ENCODE data around the gene POLR3B.
"Not testable (repeated sequence)": the region's sequence is repeated elsewhere in the genome, so short reads cannot be mapped to it uniquely, and the experiment has no call there.

Gene POLR3B

DNA sequence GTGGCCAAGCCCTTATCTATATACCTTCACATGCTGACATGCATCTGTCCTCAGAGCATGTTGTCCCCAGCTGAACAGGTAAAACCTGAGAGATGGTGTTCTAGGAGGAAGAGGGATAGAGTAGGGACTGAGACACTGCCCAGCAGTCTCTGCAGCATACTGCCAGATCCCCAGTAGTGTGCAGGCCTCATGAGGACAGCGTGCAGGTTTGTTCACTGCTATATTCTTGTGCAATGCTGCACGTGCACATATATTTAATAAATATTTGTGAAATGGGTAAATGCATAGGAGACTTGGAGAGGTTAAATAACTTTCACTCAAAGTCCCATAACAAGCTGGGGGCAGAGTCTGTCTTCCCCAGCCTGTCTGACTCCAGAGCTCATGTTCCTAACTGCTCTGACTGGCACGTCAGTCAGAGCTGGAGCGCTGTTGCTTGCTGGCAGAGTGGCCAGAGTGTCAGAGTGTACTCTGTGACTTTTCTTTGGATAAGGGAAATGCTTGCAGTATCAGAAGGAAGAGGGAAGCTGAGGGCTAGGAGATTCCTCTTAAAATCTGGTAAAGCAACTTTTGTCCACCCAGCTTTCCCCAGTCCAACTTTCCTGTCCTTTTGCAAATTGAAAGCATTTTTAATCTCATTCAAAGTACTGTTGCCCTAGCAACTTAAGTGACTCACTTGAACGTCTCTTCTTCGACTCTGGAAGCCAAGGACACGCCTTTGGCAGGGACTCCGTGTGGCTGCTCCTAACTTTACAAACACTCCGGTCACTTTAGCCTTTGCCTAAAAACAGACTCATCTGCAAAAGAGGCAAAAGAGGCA is 14.9 kb upstream of the POLR3B start:
- DNase-seq (ENCODE audit: low spot score) = peak; percentile 32

DNA sequence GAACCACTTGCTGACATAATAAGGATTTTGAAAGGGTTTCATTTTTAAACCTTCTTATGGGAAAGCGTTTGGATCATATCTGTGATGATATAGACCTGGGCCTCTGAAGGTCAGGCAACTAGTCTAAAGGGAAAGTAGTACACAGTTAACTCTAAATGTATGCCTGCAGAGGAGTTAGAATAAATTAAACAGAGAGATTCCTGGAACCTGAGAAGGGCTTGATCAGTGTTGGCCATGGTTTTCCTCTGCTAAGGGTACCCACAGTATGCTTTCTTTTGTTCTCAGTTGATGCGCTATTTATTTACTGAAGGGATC is 14.4 kb upstream of the POLR3B start:
- DNase-seq (ENCODE audit: low spot score) = no peak

DNA sequence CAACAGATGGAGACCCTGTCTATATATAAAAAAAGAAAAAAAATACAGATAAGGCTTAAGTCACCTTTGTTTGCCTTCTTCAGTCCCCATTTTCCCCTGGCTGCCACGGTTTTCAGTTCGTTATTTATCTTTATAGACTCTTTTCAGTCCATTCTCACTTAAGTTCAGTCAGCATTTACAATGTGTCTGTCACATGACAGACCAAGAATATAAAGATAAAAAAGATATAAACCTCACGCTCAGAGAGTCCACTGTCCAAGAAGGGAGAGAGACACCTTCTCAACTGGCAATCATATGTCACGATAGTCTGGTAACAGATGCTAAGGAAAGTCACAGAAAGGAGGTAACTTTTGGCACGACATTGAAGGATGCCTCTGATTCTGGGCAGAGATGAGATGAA is 13.4 kb upstream of the POLR3B start:
- DNase-seq (ENCODE audit: low spot score) = no peak

DNA sequence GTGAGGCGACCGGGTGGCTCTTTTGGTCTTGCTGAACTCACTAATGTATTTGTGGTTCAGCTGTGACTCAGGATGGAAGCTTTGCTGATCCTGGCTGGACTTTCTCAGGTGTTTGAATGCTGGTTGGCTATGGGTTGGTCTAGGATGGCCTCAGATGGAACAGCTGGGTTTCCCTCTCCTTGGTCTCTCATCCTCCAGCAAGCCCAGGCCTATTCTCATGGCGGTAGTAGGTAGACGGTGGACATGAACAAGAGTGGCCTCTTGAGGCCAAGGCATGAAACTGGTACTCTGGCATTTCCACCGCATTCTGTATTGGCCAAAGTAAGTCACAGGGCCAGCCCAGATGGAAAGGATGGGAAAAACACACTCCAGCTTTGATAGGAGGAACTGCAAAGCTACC is 11.8 kb upstream of the POLR3B start:
- peak; percentile 87 for DNase-seq (ENCODE audit: low spot score)

DNA sequence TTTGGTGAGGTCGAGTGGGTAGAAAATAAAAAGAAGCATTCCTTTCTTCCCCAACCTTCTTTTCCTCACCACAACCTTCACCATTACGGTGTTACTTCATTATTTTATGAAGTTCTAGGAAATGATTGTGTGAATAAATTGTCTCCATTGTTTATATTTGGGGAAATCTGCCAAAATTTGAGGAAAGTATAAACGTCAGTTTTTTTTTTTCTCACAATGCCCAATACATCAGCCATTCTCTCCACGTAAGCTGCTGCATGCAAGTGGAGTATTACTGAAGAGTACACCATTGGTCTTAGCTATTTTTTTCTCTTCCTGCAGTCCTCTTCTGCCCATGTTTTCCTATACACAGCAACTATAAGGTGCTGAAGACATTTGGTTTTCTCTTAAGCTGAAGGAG is 9.1 kb upstream of the POLR3B start:
- no peak for DNase-seq (ENCODE audit: low spot score)

DNA sequence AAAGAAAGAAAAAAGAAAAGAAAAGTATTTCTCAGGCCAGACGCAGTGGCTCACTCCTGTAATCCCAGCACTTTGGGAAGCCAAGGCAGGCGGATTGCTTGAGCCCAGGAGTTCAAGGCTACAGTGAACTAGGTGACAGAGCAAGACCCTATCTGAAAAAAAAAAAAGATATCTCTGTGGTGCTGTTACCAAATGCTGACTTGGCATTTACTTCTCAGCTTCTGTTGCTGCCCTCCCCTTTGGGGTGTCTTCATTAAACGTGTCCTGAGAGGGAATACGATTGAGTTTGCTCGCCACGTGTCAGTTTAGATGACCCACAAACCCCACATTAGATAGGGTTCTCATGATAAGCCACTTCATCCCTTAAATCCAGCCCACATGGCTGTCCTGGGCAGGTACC is 4.4 kb upstream of the POLR3B start:
- no peak for DNase-seq (ENCODE audit: low spot score)

DNA sequence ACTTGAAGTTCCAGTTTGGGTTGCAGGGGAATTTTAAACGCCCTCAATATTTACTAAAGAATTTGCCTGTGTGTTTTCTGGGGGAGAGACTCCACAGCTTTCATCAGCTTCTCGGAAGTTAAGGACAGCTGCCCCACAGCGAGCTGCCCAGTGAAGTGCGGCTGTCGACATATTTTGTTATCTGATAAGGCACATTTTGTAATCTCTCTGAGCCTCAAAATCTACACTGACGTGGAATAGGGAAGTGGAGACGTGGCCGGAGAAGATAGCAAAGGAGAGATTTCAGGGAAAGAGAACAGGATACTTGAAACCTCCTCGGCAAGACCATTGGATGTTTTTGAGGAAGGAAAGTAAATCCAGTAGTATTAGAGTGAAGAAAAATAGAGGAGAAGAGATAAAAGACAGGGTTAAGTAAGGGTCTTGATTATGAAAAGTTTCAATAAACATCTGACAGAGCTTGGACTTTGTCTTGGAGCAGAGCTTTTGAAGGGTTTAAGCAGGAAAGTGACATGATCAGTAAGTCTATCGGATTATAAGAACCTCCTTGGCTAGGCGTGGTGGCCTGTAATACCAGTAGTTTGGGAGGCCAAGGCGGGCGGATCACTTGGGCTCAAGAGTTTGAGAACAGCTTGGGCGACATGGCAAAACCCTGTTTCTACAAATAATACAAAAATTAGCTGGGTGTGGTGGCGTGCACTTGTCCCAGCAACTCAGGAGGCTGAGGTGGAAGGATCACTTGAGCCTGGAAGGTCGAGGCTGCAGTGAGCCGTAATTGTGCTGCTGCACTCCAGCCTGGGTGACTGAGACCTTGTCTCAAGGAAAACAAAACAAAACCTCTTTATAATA is 1.1 kb downstream of the POLR3B start:
- no peak for DNase-seq (ENCODE audit: low spot score)

DNA sequence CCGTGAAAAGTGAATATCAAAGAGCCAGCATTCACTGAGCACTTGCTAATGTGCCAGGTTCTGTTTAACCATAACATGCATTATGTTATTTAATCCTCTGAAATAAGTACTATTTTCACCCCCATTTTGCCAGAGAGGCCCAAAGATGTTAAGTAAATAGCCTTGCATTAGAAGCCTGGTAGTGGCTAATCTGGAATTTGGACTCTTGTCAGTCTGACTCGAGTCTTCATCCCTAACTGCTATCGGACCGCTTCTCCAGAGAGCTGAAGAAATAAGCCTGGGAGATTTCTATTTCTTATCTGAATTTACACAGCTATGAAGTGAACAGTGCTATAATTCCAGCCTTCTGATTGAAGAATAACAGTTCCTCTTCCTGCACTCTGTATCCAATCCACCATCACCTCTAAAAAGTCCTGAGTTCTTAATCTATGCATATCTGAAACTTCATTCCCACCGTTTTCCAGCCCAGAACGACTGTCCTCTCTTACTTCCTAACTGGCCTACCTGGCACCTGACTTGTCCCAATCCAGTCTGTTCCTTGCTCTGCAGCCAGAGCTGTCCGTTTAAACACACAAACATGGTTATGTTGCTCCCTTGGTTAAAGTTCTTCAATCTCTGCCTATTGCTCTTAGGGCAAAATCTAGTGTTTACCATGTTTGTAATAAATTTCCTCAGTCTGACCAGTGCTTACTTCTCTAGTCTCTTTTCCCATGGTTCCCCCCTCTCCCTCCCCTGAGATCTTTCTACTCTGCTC is 2.3 kb downstream of the POLR3B start:
- no peak for DNase-seq (ENCODE audit: low spot score)

DNA sequence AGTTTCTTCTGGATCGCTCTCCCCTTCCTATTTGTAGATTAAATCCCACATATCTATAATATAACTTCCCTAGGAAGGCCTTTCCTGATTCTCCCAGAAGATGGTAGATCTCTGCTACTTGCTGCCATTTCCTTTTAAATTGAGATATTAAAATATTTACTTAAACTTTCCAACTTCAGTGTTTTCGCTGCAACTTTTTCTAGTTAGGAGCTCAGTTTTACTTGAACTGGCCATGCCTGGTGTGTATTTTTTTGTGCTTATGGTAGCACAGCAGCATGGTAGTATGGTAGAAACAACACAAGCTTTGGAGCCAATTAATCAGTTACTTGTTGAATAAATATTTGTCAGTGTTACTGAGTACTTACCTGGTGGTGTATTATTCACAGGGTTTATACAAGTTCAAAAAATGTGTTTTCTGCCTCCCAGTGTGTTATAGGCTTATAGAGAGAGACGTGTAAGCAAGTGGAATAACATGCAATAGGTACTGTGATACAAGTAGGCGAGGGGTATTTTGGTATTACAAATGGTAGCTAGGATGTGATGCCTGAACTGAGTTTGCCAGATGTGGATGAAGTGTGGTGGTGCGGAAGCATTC is 2.9 kb downstream of the POLR3B start:
- no peak for DNase-seq (ENCODE audit: low spot score)

DNA sequence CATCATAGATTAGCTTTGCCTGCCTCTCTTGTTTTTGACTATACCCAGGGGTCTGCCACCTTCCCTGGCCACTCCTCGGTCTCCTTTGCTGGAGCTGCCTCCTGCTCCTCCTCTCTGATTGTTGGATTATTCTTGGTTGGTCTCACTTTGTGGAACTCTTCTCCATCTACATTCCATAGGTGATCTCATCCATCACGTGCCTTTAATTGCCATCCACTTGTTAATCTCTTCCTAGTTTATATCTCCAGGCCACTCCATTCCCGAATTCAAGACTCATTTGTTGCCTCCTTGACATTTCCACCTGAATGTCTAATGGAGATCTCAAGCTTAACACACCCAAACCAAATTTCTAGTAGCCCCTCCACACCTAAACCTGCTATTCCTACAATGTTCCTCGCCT is 5.4 kb downstream of the POLR3B start:
- no peak for DNase-seq (ENCODE audit: low spot score)

DNA sequence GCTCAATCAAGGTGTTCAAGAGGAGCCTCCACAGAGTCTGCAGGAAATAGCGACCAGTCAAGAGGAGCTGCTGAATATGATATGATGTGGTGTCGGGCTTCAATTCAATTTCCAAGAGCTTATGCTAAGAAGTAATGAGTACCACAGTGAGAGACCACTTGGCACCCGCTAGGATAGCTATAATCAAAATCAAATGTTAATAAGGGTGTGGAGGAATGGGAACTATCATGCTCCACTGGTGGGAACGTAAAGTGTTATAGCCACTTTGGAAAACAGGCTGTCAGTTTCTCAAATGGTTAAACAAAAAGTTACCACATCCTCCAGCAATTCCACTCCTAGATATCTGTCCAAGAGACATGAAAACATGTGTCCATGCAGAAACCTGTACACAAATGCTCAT is 6.7 kb downstream of the POLR3B start:
- no peak for DNase-seq (ENCODE audit: low spot score)

DNA sequence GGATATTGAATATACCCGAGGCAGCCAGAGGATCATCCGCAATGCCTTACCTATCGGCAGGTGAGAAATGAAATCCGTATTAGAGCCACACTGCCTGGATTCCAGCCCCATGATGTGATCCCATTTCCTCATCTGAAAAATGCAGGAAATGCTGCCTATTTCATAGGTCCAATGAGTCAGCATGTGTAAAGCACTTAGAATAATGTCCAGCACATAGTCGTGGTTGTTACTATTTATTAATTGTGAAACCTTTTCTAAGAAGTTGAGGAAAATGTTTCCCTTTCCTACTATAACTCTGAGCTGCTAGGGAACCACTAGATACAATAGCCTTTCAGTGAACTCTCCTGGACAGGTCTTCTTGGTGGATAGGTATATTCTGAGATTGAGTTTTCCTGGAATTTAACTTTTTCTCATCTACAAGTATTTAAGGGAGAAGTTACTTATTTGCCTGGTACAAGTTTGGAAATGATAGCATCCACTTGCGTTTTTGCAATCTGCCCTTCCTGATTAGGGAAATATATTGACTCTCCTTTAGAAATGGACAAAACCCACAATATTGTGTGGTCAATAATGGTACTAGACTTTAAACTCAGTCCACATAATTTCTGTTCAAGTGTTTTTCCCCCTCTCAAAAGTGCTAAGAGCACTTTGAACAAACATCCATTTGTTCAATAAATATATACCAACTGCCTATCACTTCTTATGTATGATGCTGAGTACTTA is 12.2 kb downstream of the POLR3B start:
- DNase-seq (ENCODE audit: low spot score) = no peak

DNA sequence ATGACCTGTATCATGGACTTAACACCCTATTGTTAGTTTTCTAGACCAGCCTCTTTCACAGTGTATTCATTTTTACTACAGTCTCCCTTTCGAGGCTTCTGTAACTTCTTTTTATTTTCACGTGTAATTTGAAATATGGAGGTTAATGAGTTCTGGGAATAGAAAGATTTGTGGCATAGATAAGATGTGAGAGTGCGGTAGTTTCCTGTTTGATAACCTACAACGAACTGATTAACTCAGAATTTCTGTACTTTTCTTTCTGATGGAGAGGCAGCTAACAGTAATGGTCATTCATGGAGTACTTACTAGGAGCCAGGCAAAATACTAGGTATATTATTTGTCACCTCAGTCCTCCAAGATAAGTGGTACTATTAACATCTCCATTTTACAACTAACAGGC is 21.2 kb downstream of the POLR3B start:
- no peak for DNase-seq (ENCODE audit: low spot score)

DNA sequence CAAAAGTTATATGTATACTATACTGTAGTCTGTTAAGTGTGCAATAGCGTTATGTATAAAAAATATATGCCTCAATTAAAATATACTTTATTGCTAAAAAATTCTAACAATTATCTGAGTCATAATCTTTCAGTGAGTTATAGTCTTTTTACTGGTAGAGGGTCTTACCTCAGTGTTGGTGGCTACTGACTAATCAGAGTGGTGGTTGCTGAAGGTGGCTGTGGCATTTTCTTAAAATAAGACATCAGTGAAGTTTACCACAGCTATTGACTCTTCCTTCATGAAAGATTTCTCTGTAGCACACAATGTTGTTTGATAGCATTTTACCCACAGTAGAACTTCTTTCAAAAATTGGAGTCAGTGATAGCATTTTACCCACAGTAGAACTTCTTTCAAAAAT is 23.4 kb downstream of the POLR3B start:
- DNase-seq (ENCODE audit: low spot score) = no peak

DNA sequence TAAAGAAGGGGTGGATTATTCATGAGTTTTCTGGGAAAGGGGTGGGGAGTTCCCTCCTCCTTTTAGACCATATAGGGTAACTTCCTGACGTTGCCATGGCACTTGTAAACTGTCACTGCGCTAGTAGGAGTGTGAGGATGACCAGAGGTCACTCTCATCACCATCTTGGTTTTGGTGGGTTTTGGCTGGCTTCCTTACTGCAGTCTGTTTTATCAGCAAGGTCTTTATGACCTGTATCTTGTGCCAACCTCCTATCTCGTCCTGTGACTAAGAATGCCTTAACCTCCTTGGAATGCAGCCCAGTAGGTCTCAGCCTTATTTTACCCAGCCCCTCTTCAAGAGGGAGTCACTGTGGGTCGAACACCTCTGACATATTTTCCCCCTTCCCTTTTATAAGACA is 24.3 kb downstream of the POLR3B start:
- DNase-seq (ENCODE audit: low spot score) = not testable (repeated sequence)

DNA sequence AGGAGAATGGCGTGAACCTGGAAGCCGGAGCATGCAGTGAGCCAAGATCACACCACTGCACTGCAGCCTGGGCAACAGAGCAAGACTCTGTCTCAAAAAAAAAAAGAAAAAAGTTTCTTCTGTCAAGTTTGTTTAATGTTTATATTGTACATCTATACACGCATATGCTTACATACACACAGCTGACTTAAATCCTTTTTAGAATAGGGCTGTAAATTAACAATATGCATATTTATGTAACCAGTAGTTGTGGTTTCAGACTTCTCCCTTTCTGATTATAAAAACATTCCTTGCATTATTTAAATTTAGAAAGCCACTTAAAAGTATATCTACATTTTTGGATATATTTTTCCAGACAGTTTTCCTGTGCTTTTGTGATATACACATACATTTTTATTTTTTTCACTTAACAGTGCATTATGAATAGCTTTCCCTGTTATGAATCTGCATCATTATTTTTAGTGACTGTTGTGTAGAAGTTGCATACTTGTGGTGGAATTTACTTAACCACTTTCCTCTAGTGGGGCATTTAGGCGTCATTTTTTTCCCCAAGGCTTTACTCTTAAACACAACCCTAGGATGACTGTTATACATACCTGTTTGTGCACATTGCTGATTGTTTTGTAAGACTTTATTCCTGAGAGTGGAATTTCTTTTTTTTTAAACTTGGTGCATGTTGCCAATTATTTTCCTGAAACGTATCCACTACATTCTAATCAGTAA is 29.4 kb downstream of the POLR3B start:
- no peak for DNase-seq (ENCODE audit: low spot score)

DNA sequence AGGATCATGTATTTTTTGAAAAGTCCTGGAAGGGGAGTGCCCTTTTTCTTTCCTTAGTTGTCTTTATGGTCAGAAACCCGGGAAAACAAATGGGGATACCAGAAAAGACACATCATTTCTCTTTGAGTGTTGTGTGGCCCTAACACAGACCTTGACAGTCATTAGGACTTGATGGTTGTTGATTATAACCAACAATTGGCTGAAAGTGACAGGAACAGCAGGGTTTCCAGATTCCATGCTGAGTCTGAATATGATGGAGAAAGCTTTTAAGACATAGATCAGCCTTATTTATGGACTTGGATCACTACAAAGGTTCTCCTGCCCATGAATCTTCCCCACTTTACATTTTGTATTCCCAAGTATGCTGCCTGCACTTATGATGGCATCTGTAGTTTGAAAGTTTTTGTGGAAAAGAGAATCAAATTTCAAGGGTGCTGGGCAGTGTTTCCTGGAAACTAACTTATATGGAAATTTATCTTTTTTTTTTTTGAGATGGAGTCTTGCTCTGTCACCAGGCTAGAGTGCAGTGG is 30.4 kb downstream of the POLR3B start:
- DNase-seq (ENCODE audit: low spot score) = no peak

DNA sequence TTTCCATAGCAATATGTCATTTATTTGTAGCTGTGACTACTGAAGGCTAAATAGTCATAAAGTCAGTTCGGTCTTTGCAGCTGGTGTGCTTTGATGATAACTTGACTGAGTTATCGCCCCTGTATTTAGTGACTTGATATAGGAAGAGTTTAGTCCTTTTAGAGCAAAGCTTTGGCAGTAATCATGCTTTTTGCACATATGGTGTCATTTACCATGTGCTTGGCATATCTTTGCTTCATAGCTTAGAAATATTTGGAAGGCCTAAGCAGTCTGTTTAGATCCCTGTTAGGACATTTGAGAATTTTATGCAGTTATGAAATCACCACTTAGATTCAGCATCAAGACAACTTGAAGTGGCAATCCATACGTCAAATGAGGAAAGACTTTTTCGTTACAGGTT is 31.6 kb downstream of the POLR3B start:
- DNase-seq (ENCODE audit: low spot score) = no peak

DNA sequence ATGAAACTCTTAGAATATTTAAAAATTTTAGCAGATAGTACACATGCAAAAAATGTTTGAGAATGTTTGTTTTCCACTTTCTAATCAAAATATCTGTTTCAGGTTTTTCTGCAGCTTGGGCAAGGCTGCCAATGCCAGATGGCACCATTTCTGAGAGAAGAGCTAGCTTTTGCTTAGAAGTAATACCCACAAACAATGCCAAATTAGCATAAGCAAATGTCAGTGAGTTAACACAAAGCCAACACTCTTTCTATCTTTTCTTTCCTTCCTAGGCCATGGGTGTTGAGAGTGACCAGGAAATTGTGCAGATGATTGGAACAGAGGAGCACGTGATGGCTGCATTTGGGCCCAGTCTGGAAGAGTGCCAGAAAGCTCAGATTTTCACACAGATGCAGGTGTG is 35.2 kb downstream of the POLR3B start:
- DNase-seq (ENCODE audit: low spot score) = no peak

DNA sequence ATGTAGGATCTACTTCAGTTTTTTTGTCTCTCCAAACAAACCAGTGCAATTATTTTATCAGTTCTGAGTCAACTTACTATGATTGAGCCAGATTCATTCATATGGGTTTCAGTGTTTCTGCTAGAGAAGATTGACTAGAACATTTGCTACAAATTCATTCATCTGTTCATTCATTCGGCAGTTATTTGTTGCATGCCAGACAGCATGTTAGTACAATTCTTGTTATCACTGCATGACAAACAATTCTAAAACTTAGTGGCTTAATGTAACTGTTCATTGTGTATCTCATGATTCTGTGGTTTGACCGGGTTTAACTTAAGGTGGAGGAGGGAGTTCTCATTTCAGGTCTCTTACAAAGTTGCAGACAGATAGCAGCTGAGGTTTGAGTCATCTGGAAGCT is 52.3 kb downstream of the POLR3B start:
- no peak for DNase-seq (ENCODE audit: low spot score)

DNA sequence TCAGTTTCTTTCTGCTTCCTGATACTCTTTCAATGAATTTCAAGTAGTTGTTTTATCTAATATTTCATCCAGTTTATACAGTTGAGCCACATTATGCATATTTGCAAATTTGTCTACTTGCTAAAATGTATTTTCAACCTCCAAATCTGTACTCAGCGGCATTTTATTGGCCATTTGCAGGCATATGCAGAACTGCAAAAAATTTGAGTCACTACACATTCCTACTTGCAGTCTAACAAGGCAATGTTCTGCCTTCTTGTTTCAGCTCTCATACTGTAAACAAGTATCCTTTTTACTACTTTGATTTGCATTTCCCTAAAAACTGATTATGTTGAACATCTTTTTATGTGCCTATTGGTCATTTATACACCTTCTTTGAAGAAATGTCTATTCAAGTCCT is 55.0 kb downstream of the POLR3B start:
- no peak for DNase-seq (ENCODE audit: low spot score)

All from pons (tissue), 1 donor.